ENCODE data around the gene OR6K3. TPM values are rescaled to one million over a fixed set of nuclear protein-coding genes. Genes with fewer than 3 reads are reported as not detected.
"Not testable (repeated sequence)": the region's sequence is repeated elsewhere in the genome, so short reads cannot be mapped to it uniquely, and the experiment has no call there.

The OR6K3 gene
- total RNA-seq, 4 donors from 2014 or later = 0.35 TPM; not detected in 3

GRCh38 chr1:158694596-158694995 is 25.9 kb downstream of the OR6K3 start:
- Histone ChIP-seq H3K9me3 (no peaks in the 10 kb centered on the region), H3K27ac (no peak overlapping the region), H3K36me3 (no peaks in the 10 kb centered on the region), H3K27me3 (no peaks in the 10 kb centered on the region), H3K4me3 (no peak overlapping the region), H3K4me1 (no peaks in the 10 kb centered on the region)
- no peak for ATAC-seq
- 57 to 63% methylated on average over 2 of the region's 2 CpGs for WGBS, 2 donors (ENCODE audit: low coverage in 1 of 2)
- TF ChIP-seq EP300 (IDR thresholded peaks at IDR 0.05) (no peak), POLR2AphosphoS5 (IDR thresholded peaks at IDR 0.05) (no peak)
- TF ChIP-seq, protein P1, sequence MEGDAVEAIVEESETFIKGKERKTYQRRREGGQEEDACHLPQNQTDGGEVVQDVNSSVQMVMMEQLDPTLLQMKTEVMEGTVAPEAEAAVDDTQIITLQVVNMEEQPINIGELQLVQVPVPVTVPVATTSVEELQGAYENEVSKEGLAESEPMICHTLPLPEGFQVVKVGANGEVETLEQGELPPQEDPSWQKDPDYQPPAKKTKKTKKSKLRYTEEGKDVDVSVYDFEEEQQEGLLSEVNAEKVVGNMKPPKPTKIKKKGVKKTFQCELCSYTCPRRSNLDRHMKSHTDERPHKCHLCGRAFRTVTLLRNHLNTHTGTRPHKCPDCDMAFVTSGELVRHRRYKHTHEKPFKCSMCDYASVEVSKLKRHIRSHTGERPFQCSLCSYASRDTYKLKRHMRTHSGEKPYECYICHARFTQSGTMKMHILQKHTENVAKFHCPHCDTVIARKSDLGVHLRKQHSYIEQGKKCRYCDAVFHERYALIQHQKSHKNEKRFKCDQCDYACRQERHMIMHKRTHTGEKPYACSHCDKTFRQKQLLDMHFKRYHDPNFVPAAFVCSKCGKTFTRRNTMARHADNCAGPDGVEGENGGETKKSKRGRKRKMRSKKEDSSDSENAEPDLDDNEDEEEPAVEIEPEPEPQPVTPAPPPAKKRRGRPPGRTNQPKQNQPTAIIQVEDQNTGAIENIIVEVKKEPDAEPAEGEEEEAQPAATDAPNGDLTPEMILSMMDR (IDR thresholded peaks at IDR 0.05) = no peak

GRCh38 chr1:158692356-158692755 is 28.2 kb downstream of the OR6K3 start:
- no peaks in the 10 kb centered on the region for H3K36me3 ChIP-seq
- no peaks in the 10 kb centered on the region for H3K9me3 ChIP-seq
- no peak overlapping the region for H3K4me3 ChIP-seq
- H3K27ac ChIP-seq = no peak overlapping the region
- no peak for ATAC-seq
- no peaks in the 10 kb centered on the region for H3K4me1 ChIP-seq
- TF ChIP-seq POLR2A (IDR thresholded peaks at IDR 0.05) = no peak
- H3K27me3 ChIP-seq = no peaks in the 10 kb centered on the region

- TF ChIP-seq POLR2AphosphoS5 (IDR thresholded peaks at IDR 0.05) (no peak), POLR2A (IDR thresholded peaks at IDR 0.05) (no peak), EP300 (IDR thresholded peaks at IDR 0.05) (no peak)
- TF ChIP-seq, protein P1 (IDR thresholded peaks at IDR 0.05) = no peak
- H3K27me3 ChIP-seq = no peaks in the 10 kb centered on the region
- H3K36me3 ChIP-seq = no peaks in the 10 kb centered on the region
- no peak overlapping the region for H3K4me3 ChIP-seq
- no peak overlapping the region for H3K27ac ChIP-seq
- no peak for ATAC-seq
- no peaks in the 10 kb centered on the region for H3K9me3 ChIP-seq
- H3K4me1 ChIP-seq = no peaks in the 10 kb centered on the region
These were observed 28.6 kb downstream of the OR6K3 start for GRCh38 chr1:158691907-158692306.

GRCh38 chr1:158691149-158691548 is 29.4 kb downstream of the OR6K3 start:
- not testable (repeated sequence) for H3K27ac ChIP-seq, H3K27me3 ChIP-seq, H3K4me3 ChIP-seq, H3K36me3 ChIP-seq, ATAC-seq, H3K4me1 ChIP-seq, H3K9me3 ChIP-seq
- 43 to 75% methylated on average over 1 of the region's 1 CpG for WGBS, 2 donors (ENCODE audit: low coverage in 1 of 2)

- Histone ChIP-seq H3K4me3 (no peak overlapping the region), H3K9me3 (no peaks in the 10 kb centered on the region), H3K27me3 (no peaks in the 10 kb centered on the region), H3K36me3 (no peaks in the 10 kb centered on the region), H3K27ac (no peak overlapping the region), H3K4me1 (no peaks in the 10 kb centered on the region)
- ATAC-seq = no peak
- TF ChIP-seq POLR2AphosphoS5 (IDR thresholded peaks at IDR 0.05) (no peak), POLR2A (IDR thresholded peaks at IDR 0.05) (no peak), EP300 (IDR thresholded peaks at IDR 0.05) (no peak)
- TF ChIP-seq, protein P1 (IDR thresholded peaks at IDR 0.05) = no peak
These were observed 30.6 kb downstream of the OR6K3 start for GRCh38 chr1:158689875-158690274.

GRCh38 chr1:158689110-158689509 is 31.4 kb downstream of the OR6K3 start:
- H3K36me3 ChIP-seq = no peaks in the 10 kb centered on the region
- no peak overlapping the region for H3K4me3 ChIP-seq
- H3K27me3 ChIP-seq = no peaks in the 10 kb centered on the region
- WGBS, 2 donors (ENCODE audit: low coverage in 1 of 2) = 11 to 33% methylated on average over 1 of the region's 1 CpG
- no peak for TF ChIP-seq POLR2A (IDR thresholded peaks at IDR 0.05)
- no peak for TF ChIP-seq EP300 (IDR thresholded peaks at IDR 0.05)
- TF ChIP-seq POLR2AphosphoS5 (IDR thresholded peaks at IDR 0.05) = no peak
- ATAC-seq = no peak
- no peaks in the 10 kb centered on the region for H3K9me3 ChIP-seq
- H3K4me1 ChIP-seq = no peaks in the 10 kb centered on the region
- H3K27ac ChIP-seq = no peak overlapping the region

- H3K36me3 ChIP-seq, H3K4me3 ChIP-seq, H3K9me3 ChIP-seq, H3K27me3 ChIP-seq, H3K27ac ChIP-seq, ATAC-seq, H3K4me1 ChIP-seq: not testable (repeated sequence)
- WGBS, 2 donors (ENCODE audit: low coverage in 1 of 2) = 80 to 88% methylated on average over 1 of the region's 1 CpG
These were observed 32.2 kb downstream of the OR6K3 start for GRCh38 chr1:158688343-158688742.
